ENCODE measurements around the gene PGBD5. TPM values are rescaled to one million over a fixed set of nuclear protein-coding genes. Genes with fewer than 3 reads are reported as not detected.

Gene PGBD5
- polyA plus RNA-seq, 4 donors = under 0.01 to 1.0 (median 0.48) TPM

GRCh38 chr1:230335861-230336522 is 90.1 kb downstream of the PGBD5 start:
- H3K4me1 ChIP-seq (ENCODE audit: control insufficient read depth in 3 of 3, insufficient read depth in 2 of 3, low read depth in 1 of 3, low read length in 2 of 3) = no peaks in the 10 kb centered on the region
- no peak overlapping the region for H3K27ac ChIP-seq (ENCODE audit: low read depth in 1 of 3, low read length in 2 of 3)
- FAIRE-seq (no peak), DNase-seq (no peak)
- no peaks in the 10 kb centered on the region for H3K27me3 ChIP-seq (ENCODE audit: control insufficient read depth in 3 of 3, insufficient read depth in 3 of 3, low read length in 3 of 3)
- H3K9me3 ChIP-seq (ENCODE audit: control insufficient read depth in 2 of 2, insufficient read depth in 1 of 2, low read depth in 1 of 2, low read length in 1 of 2) = no peaks in the 10 kb centered on the region
- H3K36me3 ChIP-seq (ENCODE audit: control insufficient read depth in 3 of 3, insufficient read depth in 2 of 3, low read depth in 1 of 3, low read length in 3 of 3) = no peaks in the 10 kb centered on the region
- WGBS, 3 donors = 79 to 86% (median 82%) methylated on average over 12 of the region's 12 CpGs
- H3K4me3 ChIP-seq (ENCODE audit: low read depth in 1 of 3, low read length in 3 of 3) = no peak overlapping the region

- H3K36me3 ChIP-seq (ENCODE audit: control insufficient read depth in 3 of 3, insufficient read depth in 2 of 3, low read depth in 1 of 3, low read length in 3 of 3) = no peaks in the 10 kb centered on the region
- no peaks in the 10 kb centered on the region for H3K9me3 ChIP-seq (ENCODE audit: control insufficient read depth in 2 of 2, insufficient read depth in 1 of 2, low read depth in 1 of 2, low read length in 1 of 2)
- WGBS, 3 donors = 60 to 91% (median 79%) methylated on average over 3 of the region's 3 CpGs
- H3K27ac ChIP-seq (ENCODE audit: low read depth in 1 of 3, low read length in 2 of 3) = no peak overlapping the region
- no peaks in the 10 kb centered on the region for H3K27me3 ChIP-seq (ENCODE audit: control insufficient read depth in 3 of 3, insufficient read depth in 3 of 3, low read length in 3 of 3)
- DNase-seq (no peak), FAIRE-seq (no peak)
- no peaks in the 10 kb centered on the region for H3K4me1 ChIP-seq (ENCODE audit: control insufficient read depth in 3 of 3, insufficient read depth in 2 of 3, low read depth in 1 of 3, low read length in 2 of 3)
- no peak overlapping the region for H3K4me3 ChIP-seq (ENCODE audit: low read depth in 1 of 3, low read length in 3 of 3)
Measured at GRCh38 chr1:230334447-230334837, 91.7 kb downstream of the PGBD5 start.

- WGBS, 3 donors = 87 to 93% (median 89%) methylated on average over 20 of the region's 20 CpGs
Measured at GRCh38 chr1:230333590-230334446, 92.3 kb downstream of the PGBD5 start.

GRCh38 chr1:230332575-230333066 is 93.5 kb downstream of the PGBD5 start:
- FAIRE-seq = no peak
- Histone ChIP-seq H3K4me1 (ENCODE audit: control insufficient read depth in 3 of 3, insufficient read depth in 2 of 3, low read depth in 1 of 3, low read length in 2 of 3) (no peaks in the 10 kb centered on the region), H3K27ac (ENCODE audit: low read depth in 1 of 3, low read length in 2 of 3) (no peak overlapping the region), H3K36me3 (ENCODE audit: control insufficient read depth in 3 of 3, insufficient read depth in 2 of 3, low read depth in 1 of 3, low read length in 3 of 3) (no peaks in the 10 kb centered on the region), H3K27me3 (ENCODE audit: control insufficient read depth in 3 of 3, insufficient read depth in 3 of 3, low read length in 3 of 3) (no peaks in the 10 kb centered on the region), H3K9me3 (ENCODE audit: control insufficient read depth in 2 of 2, insufficient read depth in 1 of 2, low read depth in 1 of 2, low read length in 1 of 2) (no peaks in the 10 kb centered on the region), H3K4me3 (ENCODE audit: low read depth in 1 of 3, low read length in 3 of 3) (no peak overlapping the region)
- WGBS, 3 donors = 76 to 88% (median 84%) methylated on average over 29 of the region's 29 CpGs
- no peak for DNase-seq

More at GRCh38 chr1:230333590-230334446, 92.3 kb downstream of the PGBD5 start:
- H3K4me3 ChIP-seq (ENCODE audit: low read depth in 1 of 3, low read length in 3 of 3) = no peak overlapping the region
- no peak for FAIRE-seq
- DNase-seq = no peak
- no peaks in the 10 kb centered on the region for H3K9me3 ChIP-seq (ENCODE audit: control insufficient read depth in 2 of 2, insufficient read depth in 1 of 2, low read depth in 1 of 2, low read length in 1 of 2)
- no peaks in the 10 kb centered on the region for H3K36me3 ChIP-seq (ENCODE audit: control insufficient read depth in 3 of 3, insufficient read depth in 2 of 3, low read depth in 1 of 3, low read length in 3 of 3)
- H3K27ac ChIP-seq (ENCODE audit: low read depth in 1 of 3, low read length in 2 of 3) = no peak overlapping the region
- H3K27me3 ChIP-seq (ENCODE audit: control insufficient read depth in 3 of 3, insufficient read depth in 3 of 3, low read length in 3 of 3) = no peaks in the 10 kb centered on the region
- no peaks in the 10 kb centered on the region for H3K4me1 ChIP-seq (ENCODE audit: control insufficient read depth in 3 of 3, insufficient read depth in 2 of 3, low read depth in 1 of 3, low read length in 2 of 3)

GRCh38 chr1:230332061-230332460 is 94.1 kb downstream of the PGBD5 start:
- no peaks in the 10 kb centered on the region for H3K9me3 ChIP-seq (ENCODE audit: control insufficient read depth in 2 of 2, insufficient read depth in 1 of 2, low read depth in 1 of 2, low read length in 1 of 2)
- H3K4me1 ChIP-seq (ENCODE audit: control insufficient read depth in 3 of 3, insufficient read depth in 2 of 3, low read depth in 1 of 3, low read length in 2 of 3) = no peaks in the 10 kb centered on the region
- H3K36me3 ChIP-seq (ENCODE audit: control insufficient read depth in 3 of 3, insufficient read depth in 2 of 3, low read depth in 1 of 3, low read length in 3 of 3) = no peaks in the 10 kb centered on the region
- no peak for DNase-seq
- WGBS, 3 donors = 79 to 88% (median 83%) methylated on average over 8 of the region's 8 CpGs
- H3K27ac ChIP-seq (ENCODE audit: low read depth in 1 of 3, low read length in 2 of 3) = no peak overlapping the region
- H3K4me3 ChIP-seq (ENCODE audit: low read depth in 1 of 3, low read length in 3 of 3) = no peak overlapping the region
- no peaks in the 10 kb centered on the region for H3K27me3 ChIP-seq (ENCODE audit: control insufficient read depth in 3 of 3, insufficient read depth in 3 of 3, low read length in 3 of 3)
- no peak for FAIRE-seq

GRCh38 chr1:230330157-230330556 is 96.0 kb downstream of the PGBD5 start:
- 87 to 95% (median 92%) methylated on average over 7 of the region's 7 CpGs for WGBS, 3 donors
- H3K9me3 ChIP-seq (ENCODE audit: control insufficient read depth in 2 of 2, insufficient read depth in 1 of 2, low read depth in 1 of 2, low read length in 1 of 2) = no peaks in the 10 kb centered on the region
- H3K4me3 ChIP-seq (ENCODE audit: low read depth in 1 of 3, low read length in 3 of 3) = no peak overlapping the region
- no peaks in the 10 kb centered on the region for H3K36me3 ChIP-seq (ENCODE audit: control insufficient read depth in 3 of 3, insufficient read depth in 2 of 3, low read depth in 1 of 3, low read length in 3 of 3)
- FAIRE-seq (no peak), DNase-seq (no peak)
- no peaks in the 10 kb centered on the region for H3K27me3 ChIP-seq (ENCODE audit: control insufficient read depth in 3 of 3, insufficient read depth in 3 of 3, low read length in 3 of 3)
- no peaks in the 10 kb centered on the region for H3K4me1 ChIP-seq (ENCODE audit: control insufficient read depth in 3 of 3, insufficient read depth in 2 of 3, low read depth in 1 of 3, low read length in 2 of 3)
- H3K27ac ChIP-seq (ENCODE audit: low read depth in 1 of 3, low read length in 2 of 3) = no peak overlapping the region

GRCh38 chr1:230328342-230329015 is 97.7 kb downstream of the PGBD5 start:
- Histone ChIP-seq H3K4me1 (ENCODE audit: control insufficient read depth in 3 of 3, insufficient read depth in 2 of 3, low read depth in 1 of 3, low read length in 2 of 3) (no peaks in the 10 kb centered on the region), H3K9me3 (ENCODE audit: control insufficient read depth in 2 of 2, insufficient read depth in 1 of 2, low read depth in 1 of 2, low read length in 1 of 2) (no peaks in the 10 kb centered on the region), H3K4me3 (ENCODE audit: low read depth in 1 of 3, low read length in 3 of 3) (no peak overlapping the region), H3K36me3 (ENCODE audit: control insufficient read depth in 3 of 3, insufficient read depth in 2 of 3, low read depth in 1 of 3, low read length in 3 of 3) (no peaks in the 10 kb centered on the region), H3K27me3 (ENCODE audit: control insufficient read depth in 3 of 3, insufficient read depth in 3 of 3, low read length in 3 of 3) (no peaks in the 10 kb centered on the region), H3K27ac (ENCODE audit: low read depth in 1 of 3, low read length in 2 of 3) (no peak overlapping the region)
- DNase-seq (no peak), FAIRE-seq (no peak)
- 81 to 88% (median 86%) methylated on average over 7 of the region's 7 CpGs for WGBS, 3 donors

GRCh38 chr1:230327892-230328284 is 98.2 kb downstream of the PGBD5 start:
- FAIRE-seq (no peak), DNase-seq (no peak)
- no peaks in the 10 kb centered on the region for H3K36me3 ChIP-seq (ENCODE audit: control insufficient read depth in 3 of 3, insufficient read depth in 2 of 3, low read depth in 1 of 3, low read length in 3 of 3)
- H3K27ac ChIP-seq (ENCODE audit: low read depth in 1 of 3, low read length in 2 of 3) = no peak overlapping the region
- H3K9me3 ChIP-seq (ENCODE audit: control insufficient read depth in 2 of 2, insufficient read depth in 1 of 2, low read depth in 1 of 2, low read length in 1 of 2) = no peaks in the 10 kb centered on the region
- no peaks in the 10 kb centered on the region for H3K4me1 ChIP-seq (ENCODE audit: control insufficient read depth in 3 of 3, insufficient read depth in 2 of 3, low read depth in 1 of 3, low read length in 2 of 3)
- H3K4me3 ChIP-seq (ENCODE audit: low read depth in 1 of 3, low read length in 3 of 3) = no peak overlapping the region
- WGBS, 3 donors = 63 to 92% (median 79%) methylated on average over 9 of the region's 9 CpGs
- H3K27me3 ChIP-seq (ENCODE audit: control insufficient read depth in 3 of 3, insufficient read depth in 3 of 3, low read length in 3 of 3) = no peaks in the 10 kb centered on the region

Measured in small intestine (tissue), 7 donors.